ENCODE results near the gene PTPN3.

GRCh38 chr9:109428854-109429253, 69.3 kb downstream of the PTPN3 start:
- TF ChIP-seq EZH2 (IDR thresholded peaks at IDR 0.05; ENCODE audit: low read depth, unreplicated experiment) (no peak), CTCF (conservative IDR thresholded peaks at IDR 0.05; ENCODE audit: low read depth in 2 of 2) (no peak), REST (IDR thresholded peaks at IDR 0.05; ENCODE audit: unreplicated experiment) (no peak)
